ENCODE measurements around the gene ZNF692. TPM values are rescaled to one million over a fixed set of nuclear protein-coding genes. Genes with fewer than 3 reads are reported as not detected.
A peak's percentile ranks its signal among the peaks of the same experiment; 100 is the strongest.

Gene ZNF692
- total and polyA plus RNA-seq, 4 donors, result 7.8 to 16.3 (median 10.4) TPM

DNA sequence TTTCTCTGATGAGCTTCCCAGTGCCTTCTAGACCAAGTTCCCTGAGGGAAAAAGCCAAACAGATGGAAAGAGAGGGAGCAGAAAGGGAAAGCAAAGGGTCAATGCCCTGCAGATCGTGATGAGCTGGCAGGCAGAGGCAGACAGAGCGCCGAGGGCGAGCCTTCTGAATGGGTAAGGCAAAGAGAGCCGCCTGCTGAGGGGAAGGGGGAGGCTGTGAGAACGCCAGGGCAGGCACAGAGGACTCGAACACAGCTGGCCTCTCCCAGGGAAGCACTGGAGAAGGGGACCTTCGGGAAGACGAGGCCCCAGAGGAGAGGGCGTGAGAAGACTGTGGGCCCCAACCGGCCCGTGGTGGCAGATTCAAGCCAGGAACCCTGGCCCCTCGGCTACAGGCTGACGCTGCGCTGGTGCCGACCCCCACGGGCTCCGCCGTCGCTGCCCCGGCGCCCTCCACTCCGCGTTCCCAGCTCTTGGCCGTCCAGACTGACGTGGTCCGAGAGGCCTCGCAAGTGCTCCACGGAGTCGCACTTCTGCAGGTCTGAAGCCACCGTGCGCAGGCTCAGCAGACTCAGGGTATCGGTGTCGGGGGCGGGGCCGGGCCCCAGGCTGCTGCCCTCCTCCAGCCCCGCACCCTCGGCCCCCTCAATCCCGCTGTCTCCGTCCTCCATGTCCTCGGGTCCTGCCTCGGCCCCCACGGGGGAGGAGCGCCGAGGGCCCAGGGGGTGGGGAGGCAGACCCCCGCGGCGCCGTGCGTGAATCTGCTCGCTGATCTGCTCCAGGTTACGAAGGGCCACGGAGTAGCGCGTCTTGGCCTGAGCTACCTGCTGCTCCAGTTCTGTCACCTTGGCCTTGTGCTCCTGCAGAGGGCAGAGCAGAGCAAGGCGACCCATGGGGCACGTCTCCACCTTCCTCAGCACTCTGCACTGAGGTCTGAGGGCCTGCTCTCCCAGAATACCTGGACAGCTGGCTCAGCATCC, 47.1 kb downstream of the ZNF692 start:
- no peak overlapping the region for H3K9ac ChIP-seq (ENCODE audit: low read depth in 1 of 2, low read length in 2 of 2)
- no peak overlapping the region for H3K4me3 ChIP-seq (ENCODE audit: low read depth in 1 of 3, low read length in 3 of 3)
- H3K4me1 ChIP-seq (ENCODE audit: control insufficient read depth in 4 of 4, insufficient read depth in 4 of 4, low read length in 3 of 4), result peaks cover 2 to 21% (median 9%) of the 10 kb centered on the region in 4 donors
- H3K9me3 ChIP-seq (ENCODE audit: control insufficient read depth in 4 of 4, low read length in 3 of 4), result no peaks in the 10 kb centered on the region
- DNase-seq (ENCODE audit: low spot score), result peak; percentile 32
- peaks cover 8 to 35% (median 23%) of the 10 kb centered on the region in 4 donors for H3K36me3 ChIP-seq (ENCODE audit: control insufficient read depth in 4 of 4, insufficient read depth in 3 of 4, low read depth in 1 of 4, low read length in 3 of 4)
- no peaks in the 10 kb centered on the region for H3K27me3 ChIP-seq (ENCODE audit: control insufficient read depth in 4 of 4, insufficient read depth in 4 of 4, low read length in 3 of 4)
- H3K27ac ChIP-seq (ENCODE audit: low read depth in 1 of 2, low read length in 2 of 2), result no peak overlapping the region
- TF ChIP-seq HNF4A (conservative IDR thresholded peaks at IDR 0.05), result no peak
- TF ChIP-seq, protein P1, sequence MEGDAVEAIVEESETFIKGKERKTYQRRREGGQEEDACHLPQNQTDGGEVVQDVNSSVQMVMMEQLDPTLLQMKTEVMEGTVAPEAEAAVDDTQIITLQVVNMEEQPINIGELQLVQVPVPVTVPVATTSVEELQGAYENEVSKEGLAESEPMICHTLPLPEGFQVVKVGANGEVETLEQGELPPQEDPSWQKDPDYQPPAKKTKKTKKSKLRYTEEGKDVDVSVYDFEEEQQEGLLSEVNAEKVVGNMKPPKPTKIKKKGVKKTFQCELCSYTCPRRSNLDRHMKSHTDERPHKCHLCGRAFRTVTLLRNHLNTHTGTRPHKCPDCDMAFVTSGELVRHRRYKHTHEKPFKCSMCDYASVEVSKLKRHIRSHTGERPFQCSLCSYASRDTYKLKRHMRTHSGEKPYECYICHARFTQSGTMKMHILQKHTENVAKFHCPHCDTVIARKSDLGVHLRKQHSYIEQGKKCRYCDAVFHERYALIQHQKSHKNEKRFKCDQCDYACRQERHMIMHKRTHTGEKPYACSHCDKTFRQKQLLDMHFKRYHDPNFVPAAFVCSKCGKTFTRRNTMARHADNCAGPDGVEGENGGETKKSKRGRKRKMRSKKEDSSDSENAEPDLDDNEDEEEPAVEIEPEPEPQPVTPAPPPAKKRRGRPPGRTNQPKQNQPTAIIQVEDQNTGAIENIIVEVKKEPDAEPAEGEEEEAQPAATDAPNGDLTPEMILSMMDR (IDR thresholded peaks at IDR 0.05; ENCODE audit: low read depth, low read length, missing input control), result peak; percentile 4
- TF ChIP-seq RAD21 (IDR thresholded peaks at IDR 0.05), result peak in 1 of 2 donors; percentile 29
- TF ChIP-seq RXRA (IDR thresholded peaks at IDR 0.05), result peak; percentile 80 to 89
- 85% methylated on average over 57 of the region's 57 CpGs for WGBS

- Histone ChIP-seq H3K4me1 (ENCODE audit: control insufficient read depth in 4 of 4, insufficient read depth in 4 of 4, low read length in 3 of 4) (peaks cover 2 to 29% (median 14%) of the 10 kb centered on the region in 4 donors), H3K27ac (ENCODE audit: low read depth in 1 of 2, low read length in 2 of 2) (no peak overlapping the region), H3K4me3 (ENCODE audit: low read depth in 1 of 3, low read length in 3 of 3) (no peak overlapping the region), H3K27me3 (ENCODE audit: control insufficient read depth in 4 of 4, insufficient read depth in 4 of 4, low read length in 3 of 4) (no peaks in the 10 kb centered on the region), H3K36me3 (ENCODE audit: control insufficient read depth in 4 of 4, insufficient read depth in 3 of 4, low read depth in 1 of 4, low read length in 3 of 4) (peaks cover 6 to 31% (median 18%) of the 10 kb centered on the region in 4 donors), H3K9me3 (ENCODE audit: control insufficient read depth in 4 of 4, low read length in 3 of 4) (no peaks in the 10 kb centered on the region), H3K9ac (ENCODE audit: low read depth in 1 of 2, low read length in 2 of 2) (no peak overlapping the region)
- TF ChIP-seq FOXA2 (IDR thresholded peaks at IDR 0.05) (no peak), REST (IDR thresholded peaks at IDR 0.05) (no peak), RAD21 (IDR thresholded peaks at IDR 0.05) (no peak), RXRA (IDR thresholded peaks at IDR 0.05) (no peak), NR2F2 (IDR thresholded peaks at IDR 0.05) (no peak), YY1 (IDR thresholded peaks at IDR 0.05) (no peak), GABPA (IDR thresholded peaks at IDR 0.05 in 1 of 2, conservative IDR thresholded peaks at IDR 0.05 in 1 of 2) (no peak), JUND (IDR thresholded peaks at IDR 0.05) (no peak), SP1 (IDR thresholded peaks at IDR 0.05) (no peak), EGR1 (IDR thresholded peaks at IDR 0.05; ENCODE audit: low read depth in 2 of 2) (no peak), FOXA1 (IDR thresholded peaks at IDR 0.05) (no peak), HNF4A (conservative IDR thresholded peaks at IDR 0.05) (no peak), TAF1 (conservative IDR thresholded peaks at IDR 0.05) (no peak), HNF4G (IDR thresholded peaks at IDR 0.05) (no peak)
- TF ChIP-seq, protein P2, sequence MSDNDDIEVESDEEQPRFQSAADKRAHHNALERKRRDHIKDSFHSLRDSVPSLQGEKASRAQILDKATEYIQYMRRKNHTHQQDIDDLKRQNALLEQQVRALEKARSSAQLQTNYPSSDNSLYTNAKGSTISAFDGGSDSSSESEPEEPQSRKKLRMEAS (IDR thresholded peaks at IDR 0.05), result no peak
- TF ChIP-seq, protein P3, sequence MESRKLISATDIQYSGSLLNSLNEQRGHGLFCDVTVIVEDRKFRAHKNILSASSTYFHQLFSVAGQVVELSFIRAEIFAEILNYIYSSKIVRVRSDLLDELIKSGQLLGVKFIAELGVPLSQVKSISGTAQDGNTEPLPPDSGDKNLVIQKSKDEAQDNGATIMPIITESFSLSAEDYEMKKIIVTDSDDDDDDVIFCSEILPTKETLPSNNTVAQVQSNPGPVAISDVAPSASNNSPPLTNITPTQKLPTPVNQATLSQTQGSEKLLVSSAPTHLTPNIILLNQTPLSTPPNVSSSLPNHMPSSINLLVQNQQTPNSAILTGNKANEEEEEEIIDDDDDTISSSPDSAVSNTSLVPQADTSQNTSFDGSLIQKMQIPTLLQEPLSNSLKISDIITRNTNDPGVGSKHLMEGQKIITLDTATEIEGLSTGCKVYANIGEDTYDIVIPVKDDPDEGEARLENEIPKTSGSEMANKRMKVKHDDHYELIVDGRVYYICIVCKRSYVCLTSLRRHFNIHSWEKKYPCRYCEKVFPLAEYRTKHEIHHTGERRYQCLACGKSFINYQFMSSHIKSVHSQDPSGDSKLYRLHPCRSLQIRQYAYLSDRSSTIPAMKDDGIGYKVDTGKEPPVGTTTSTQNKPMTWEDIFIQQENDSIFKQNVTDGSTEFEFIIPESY (IDR thresholded peaks at IDR 0.05), result no peak
- TF ChIP-seq, protein P1 (IDR thresholded peaks at IDR 0.05; ENCODE audit: low read depth, low read length, missing input control), result no peak
- 63% methylated on average over 12 of the region's 12 CpGs for WGBS
- peak; percentile 31 for DNase-seq (ENCODE audit: low spot score)
These were observed 48.0 kb downstream of the ZNF692 start for GRCh38 chr1:248810727-248811513.
